KMS-11 (cell line): ENCODE results near the gene MKKS.

Experiments
- H2AFZ ChIP-seq: fragments of 200-600 bp; sonication (generic); 2 replicates; pipeline ENCODE4 v1.6.1; 2016; ENCODE audit warnings: antibody characterized with exemption, mixed run types, low read depth
- H3K27ac ChIP-seq: fragments of 200-600 bp; sonication (generic); 2 replicates; pipeline ENCODE4 v1.6.1; 2016; ENCODE audit warnings: mild to moderate bottlenecking, mixed run types
- H3K27me3 ChIP-seq: fragments of 200-600 bp; sonication (generic); 2 replicates; pipeline ENCODE4 v1.6.1; 2017; ENCODE audit warnings: mild to moderate bottlenecking, low read depth, mixed run types, moderate library complexity; ENCODE audit not compliant: insufficient read depth
- H3K36me3 ChIP-seq: fragments of 200-600 bp; sonication (generic); 2 replicates; pipeline ENCODE4 v1.6.1; 2017; ENCODE audit warnings: mild to moderate bottlenecking, mixed run types; ENCODE audit not compliant: insufficient read depth
- H3K4me1 ChIP-seq: fragments of 200-600 bp; sonication (generic); 2 replicates; pipeline ENCODE4 v1.6.1; 2016; ENCODE audit warnings: mild to moderate bottlenecking, low read depth, mixed run types; ENCODE audit not compliant: poor library complexity, severe bottlenecking
- H3K4me2 ChIP-seq: fragments of 200-600 bp; sonication (generic); 2 replicates; pipeline ENCODE4 v1.7.0; 2016; ENCODE audit warnings: mild to moderate bottlenecking, mixed run types
- H3K4me3 ChIP-seq: fragments of 200-600 bp; sonication (generic); IDR thresholded peaks from 2 replicates; pipeline ENCODE4 v1.6.1; 2017; ENCODE audit warnings: low read depth, low read length, mixed read lengths; ENCODE audit not compliant: insufficient read depth
- H3K79me2 ChIP-seq: fragments of 200-600 bp; sonication (generic); 2 replicates; pipeline ENCODE4 v1.6.1; 2016; ENCODE audit warnings: low read depth, mixed run types; ENCODE audit not compliant: insufficient read depth
- H3K9ac ChIP-seq: fragments of 200-600 bp; sonication (generic); 2 replicates; pipeline ENCODE4 v1.6.1; 2016; ENCODE audit warnings: mild to moderate bottlenecking, mixed run types
- H4K20me1 ChIP-seq: fragments of 200-600 bp; sonication (generic); 2 replicates; pipeline ENCODE4 v1.6.1; 2016; ENCODE audit warnings: mild to moderate bottlenecking, mixed run types; ENCODE audit not compliant: insufficient read depth
- CTCF ChIP-seq: fragments of 200-600 bp; sonication (generic); conservative IDR thresholded peaks from 2 replicates; pipeline ENCODE4 v1.6.1; 2017; ENCODE audit warnings: low read depth, mild to moderate bottlenecking, antibody characterized with exemption, low read length, moderate library complexity, mixed read lengths

MKKS gene

DNA sequence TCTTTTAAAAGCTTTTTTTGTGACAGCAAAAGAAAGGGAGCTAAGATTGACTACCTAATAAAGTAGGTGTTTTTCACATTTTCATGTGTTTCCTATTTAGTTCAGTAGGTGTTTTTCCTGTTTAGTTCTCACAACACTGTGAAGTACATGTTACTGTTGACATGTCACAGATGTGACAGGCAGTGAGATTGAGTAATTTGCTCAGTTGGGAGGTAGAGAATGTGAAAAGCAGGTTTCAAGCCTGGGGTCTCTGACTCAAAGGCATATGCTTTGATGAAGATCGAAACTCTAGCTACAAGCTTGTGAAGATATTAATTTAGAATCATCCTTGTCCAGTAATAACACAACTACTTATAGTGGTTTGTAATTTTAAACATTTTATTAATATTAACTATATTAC, 44.2 kb upstream of the MKKS start:
- TF ChIP-seq CTCF = no peak
- Histone ChIP-seq H3K4me2 (no peak overlapping the region), H3K4me1 (peaks cover 18% of the 10 kb centered on the region), H3K27me3 (no peaks in the 10 kb centered on the region), H3K4me3 (no peak overlapping the region), H3K36me3 (no peaks in the 10 kb centered on the region), H4K20me1 (no peaks in the 10 kb centered on the region), H3K9ac (no peak overlapping the region), H3K79me2 (no peaks in the 10 kb centered on the region), H3K27ac (no peak overlapping the region), H2AFZ (no peak overlapping the region)

GRCh38 chr20:10476319-10476724, 42.3 kb upstream of the MKKS start:
- Histone ChIP-seq H3K79me2 (no peaks in the 10 kb centered on the region), H2AFZ (no peak overlapping the region; the same call in 1 of the 2 replicates), H3K9ac (peak overlapping the region; percentile 15; the same call in 1 of the 2 replicates), H3K4me1 (peaks cover 18% of the 10 kb centered on the region), H4K20me1 (no peaks in the 10 kb centered on the region), H3K4me2 (peak overlapping the region; percentile 68; the same call in 1 of the 2 replicates), H3K27me3 (no peaks in the 10 kb centered on the region), H3K27ac (peak overlapping the region; percentile 49; the same call in 1 of the 2 replicates), H3K36me3 (no peaks in the 10 kb centered on the region), H3K4me3 (no peak overlapping the region)
- peak; percentile 21; the same call in 1 of the 2 replicates for TF ChIP-seq CTCF

- H3K4me1 ChIP-seq = peaks cover 18% of the 10 kb centered on the region
- H3K4me3 ChIP-seq = no peak overlapping the region
- H3K27ac ChIP-seq = no peak overlapping the region
- no peak for TF ChIP-seq CTCF
- H3K4me2 ChIP-seq = no peak overlapping the region
- H2AFZ ChIP-seq = no peak overlapping the region
- H3K36me3 ChIP-seq = no peaks in the 10 kb centered on the region
- no peaks in the 10 kb centered on the region for H3K79me2 ChIP-seq
- H3K27me3 ChIP-seq = no peaks in the 10 kb centered on the region
- H4K20me1 ChIP-seq = no peaks in the 10 kb centered on the region
- H3K9ac ChIP-seq = no peak overlapping the region
Observed at GRCh38 chr20:10475225-10475624, 41.2 kb upstream of the MKKS start.

- peaks cover 18% of the 10 kb centered on the region for H3K4me1 ChIP-seq
- no peaks in the 10 kb centered on the region for H3K36me3 ChIP-seq
- H3K9ac ChIP-seq = no peak overlapping the region
- H2AFZ ChIP-seq = no peak overlapping the region
- no peak for TF ChIP-seq CTCF
- no peaks in the 10 kb centered on the region for H3K79me2 ChIP-seq
- no peak overlapping the region for H3K27ac ChIP-seq
- H4K20me1 ChIP-seq = no peaks in the 10 kb centered on the region
- H3K27me3 ChIP-seq = no peaks in the 10 kb centered on the region
- no peak overlapping the region for H3K4me2 ChIP-seq
- no peak overlapping the region for H3K4me3 ChIP-seq
Observed at GRCh38 chr20:10474606-10475184, 40.7 kb upstream of the MKKS start.
